ENCODE measurements around the gene HNRNPD.

Gene HNRNPD

DNA sequence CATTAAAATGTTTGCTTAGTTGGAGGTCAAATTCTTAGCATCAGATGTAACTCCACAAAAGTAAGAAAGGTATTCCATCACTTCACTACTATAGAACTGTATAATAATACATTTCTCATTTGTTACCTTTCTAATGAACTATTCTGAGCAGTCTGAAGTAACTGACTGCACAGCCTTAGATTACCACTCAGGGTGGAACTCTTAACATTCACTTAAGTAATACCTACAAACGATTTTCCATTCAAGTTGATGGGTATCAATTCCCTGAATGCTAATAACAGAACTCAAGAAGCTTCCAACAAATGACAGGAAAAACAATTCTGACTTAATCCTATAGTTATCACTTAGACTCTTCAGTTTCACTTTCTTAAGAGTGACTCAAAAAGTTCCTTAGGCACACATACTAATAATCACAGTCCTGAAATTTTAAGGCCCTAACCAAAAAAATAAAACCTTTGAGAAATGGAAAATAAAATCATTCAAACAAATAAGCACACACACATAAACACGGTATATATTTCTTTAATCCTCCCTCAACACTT is 20.9 kb downstream of the HNRNPD start:
- TF ChIP-seq POLR2AphosphoS5 (IDR thresholded peaks at IDR 0.05; ENCODE audit: low read depth, low read length) (no peak), FOXP2 (optimal IDR thresholded peaks at IDR 0.05; ENCODE audit: borderline replicate concordance, extremely low read depth, extremely low read length, insufficient read depth) (no peak), TAF1 (IDR thresholded peaks at IDR 0.05; ENCODE audit: borderline replicate concordance, insufficient read depth, low read length) (no peak), SIN3A (IDR thresholded peaks at IDR 0.05; ENCODE audit: borderline replicate concordance, insufficient read depth, low read length) (no peak)
- TF ChIP-seq, protein P1, sequence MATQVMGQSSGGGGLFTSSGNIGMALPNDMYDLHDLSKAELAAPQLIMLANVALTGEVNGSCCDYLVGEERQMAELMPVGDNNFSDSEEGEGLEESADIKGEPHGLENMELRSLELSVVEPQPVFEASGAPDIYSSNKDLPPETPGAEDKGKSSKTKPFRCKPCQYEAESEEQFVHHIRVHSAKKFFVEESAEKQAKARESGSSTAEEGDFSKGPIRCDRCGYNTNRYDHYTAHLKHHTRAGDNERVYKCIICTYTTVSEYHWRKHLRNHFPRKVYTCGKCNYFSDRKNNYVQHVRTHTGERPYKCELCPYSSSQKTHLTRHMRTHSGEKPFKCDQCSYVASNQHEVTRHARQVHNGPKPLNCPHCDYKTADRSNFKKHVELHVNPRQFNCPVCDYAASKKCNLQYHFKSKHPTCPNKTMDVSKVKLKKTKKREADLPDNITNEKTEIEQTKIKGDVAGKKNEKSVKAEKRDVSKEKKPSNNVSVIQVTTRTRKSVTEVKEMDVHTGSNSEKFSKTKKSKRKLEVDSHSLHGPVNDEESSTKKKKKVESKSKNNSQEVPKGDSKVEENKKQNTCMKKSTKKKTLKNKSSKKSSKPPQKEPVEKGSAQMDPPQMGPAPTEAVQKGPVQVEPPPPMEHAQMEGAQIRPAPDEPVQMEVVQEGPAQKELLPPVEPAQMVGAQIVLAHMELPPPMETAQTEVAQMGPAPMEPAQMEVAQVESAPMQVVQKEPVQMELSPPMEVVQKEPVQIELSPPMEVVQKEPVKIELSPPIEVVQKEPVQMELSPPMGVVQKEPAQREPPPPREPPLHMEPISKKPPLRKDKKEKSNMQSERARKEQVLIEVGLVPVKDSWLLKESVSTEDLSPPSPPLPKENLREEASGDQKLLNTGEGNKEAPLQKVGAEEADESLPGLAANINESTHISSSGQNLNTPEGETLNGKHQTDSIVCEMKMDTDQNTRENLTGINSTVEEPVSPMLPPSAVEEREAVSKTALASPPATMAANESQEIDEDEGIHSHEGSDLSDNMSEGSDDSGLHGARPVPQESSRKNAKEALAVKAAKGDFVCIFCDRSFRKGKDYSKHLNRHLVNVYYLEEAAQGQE (IDR thresholded peaks at IDR 0.05; ENCODE audit: insufficient read depth in 1 of 2, low read depth in 2 of 2, low read length in 2 of 2), result no peak

DNA sequence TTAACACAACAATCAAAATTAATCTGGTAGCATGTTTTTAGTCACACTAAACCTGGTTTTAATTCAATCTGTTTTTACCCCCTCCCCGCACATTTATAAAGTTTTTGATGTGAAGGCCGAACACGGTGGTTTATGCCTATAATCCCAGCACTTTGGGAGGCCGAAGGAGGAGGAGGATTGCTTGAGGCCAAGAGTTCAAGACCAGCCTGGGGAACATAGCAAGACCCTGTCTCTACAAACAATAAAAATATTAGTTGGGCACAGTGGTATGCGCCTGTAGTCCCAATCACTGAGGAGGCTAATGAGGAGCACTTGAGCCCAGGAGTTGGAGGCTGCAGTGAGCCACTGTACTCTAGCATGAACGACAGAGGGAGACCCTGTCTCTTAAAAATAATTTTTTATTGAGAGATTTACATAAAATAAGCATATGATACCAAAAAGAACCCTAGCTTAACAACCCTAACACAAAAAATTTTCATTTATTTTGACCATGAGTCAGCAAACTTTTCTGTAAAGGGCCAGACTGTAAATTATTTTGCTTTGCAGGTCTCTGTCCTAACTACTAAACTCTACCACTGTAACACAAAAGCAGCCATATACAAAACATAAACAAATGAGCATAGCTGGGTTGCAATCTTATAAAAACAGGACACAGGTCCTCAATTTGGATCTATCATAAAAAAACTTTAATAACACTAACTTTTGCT is 21.5 kb downstream of the HNRNPD start:
- TF ChIP-seq FOXP2 (optimal IDR thresholded peaks at IDR 0.05; ENCODE audit: borderline replicate concordance, extremely low read depth, extremely low read length, insufficient read depth) (no peak), POLR2AphosphoS5 (IDR thresholded peaks at IDR 0.05; ENCODE audit: low read depth, low read length) (peak; percentile 28; the same call in 1 of the 2 replicates)

DNA sequence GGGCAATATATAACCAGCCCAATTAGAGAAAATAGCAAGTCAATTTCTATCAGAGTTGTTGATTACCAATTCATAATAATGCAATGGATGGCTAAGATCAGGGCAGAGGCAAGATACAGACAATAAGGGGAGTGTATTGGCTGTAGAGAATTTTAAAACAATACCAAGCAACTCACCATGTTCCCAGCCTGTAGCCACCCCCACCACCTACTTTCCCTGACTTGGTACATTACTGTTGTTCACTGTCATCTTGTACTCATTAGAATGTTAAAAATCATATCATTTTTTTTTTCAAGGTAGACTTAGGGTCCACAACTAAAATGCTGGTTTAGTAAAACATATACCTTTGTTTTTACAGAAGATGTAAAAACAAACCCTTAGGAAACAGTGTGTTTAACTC is 27.7 kb downstream of the HNRNPD start:
- TF ChIP-seq POLR2AphosphoS5 (IDR thresholded peaks at IDR 0.05; ENCODE audit: low read depth, low read length), result no peak
- TF ChIP-seq SIN3A (IDR thresholded peaks at IDR 0.05; ENCODE audit: borderline replicate concordance, insufficient read depth, low read length), result no peak
- TF ChIP-seq TAF1 (IDR thresholded peaks at IDR 0.05; ENCODE audit: borderline replicate concordance, insufficient read depth, low read length), result no peak
- TF ChIP-seq FOXP2 (optimal IDR thresholded peaks at IDR 0.05; ENCODE audit: borderline replicate concordance, extremely low read depth, extremely low read length, insufficient read depth), result no peak

DNA sequence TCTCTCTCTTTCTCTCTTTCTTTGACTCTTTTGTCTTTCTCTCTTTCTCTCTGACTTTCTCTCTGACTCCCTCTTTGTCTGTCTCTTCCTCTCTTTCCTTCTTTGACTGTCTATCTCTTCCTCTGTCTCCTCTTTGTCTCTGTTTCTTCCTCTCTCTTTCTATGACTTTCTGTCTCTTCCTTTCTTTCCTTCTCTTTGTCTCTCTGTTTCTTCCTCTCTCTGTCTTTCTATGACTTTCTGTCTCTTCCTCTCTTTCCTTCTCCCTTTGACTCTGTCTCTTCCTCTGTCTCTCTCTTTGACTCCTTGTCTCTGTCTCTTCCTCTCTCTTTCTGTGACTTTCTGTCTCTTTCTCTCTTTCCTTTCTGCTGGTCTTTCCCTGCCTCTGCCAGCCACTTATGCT is 38.7 kb downstream of the HNRNPD start:
- no peak for TF ChIP-seq SIN3A (IDR thresholded peaks at IDR 0.05; ENCODE audit: borderline replicate concordance, insufficient read depth, low read length)
- TF ChIP-seq FOXP2 (optimal IDR thresholded peaks at IDR 0.05; ENCODE audit: borderline replicate concordance, extremely low read depth, extremely low read length, insufficient read depth), result no peak
- TF ChIP-seq, protein P1 (IDR thresholded peaks at IDR 0.05; ENCODE audit: insufficient read depth in 1 of 2, low read depth in 2 of 2, low read length in 2 of 2), result no peak
- no peak for TF ChIP-seq TAF1 (IDR thresholded peaks at IDR 0.05; ENCODE audit: borderline replicate concordance, insufficient read depth, low read length)
- no peak for TF ChIP-seq POLR2AphosphoS5 (IDR thresholded peaks at IDR 0.05; ENCODE audit: low read depth, low read length)

DNA sequence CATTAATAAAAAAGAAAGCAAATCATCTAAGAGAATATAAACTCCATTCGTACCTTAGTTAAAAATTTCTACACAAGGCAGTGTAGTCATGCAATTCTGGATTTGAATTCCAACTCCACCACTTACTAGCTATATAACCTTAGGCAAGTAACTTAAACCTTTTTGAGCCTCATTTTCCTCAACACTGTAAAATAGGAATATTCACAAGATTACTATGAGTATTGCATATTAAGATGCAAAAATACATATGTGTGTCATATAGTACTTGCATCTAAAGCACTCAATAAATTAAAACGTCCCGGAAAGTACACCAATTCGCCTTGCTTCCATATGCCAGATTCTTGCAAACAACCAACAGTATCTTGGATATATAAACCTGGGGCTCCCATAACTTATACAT is 42.0 kb downstream of the HNRNPD start:
- no peak for TF ChIP-seq FOXP2 (optimal IDR thresholded peaks at IDR 0.05; ENCODE audit: borderline replicate concordance, extremely low read depth, extremely low read length, insufficient read depth)
- TF ChIP-seq, protein P1 (IDR thresholded peaks at IDR 0.05; ENCODE audit: insufficient read depth in 1 of 2, low read depth in 2 of 2, low read length in 2 of 2), result no peak
- TF ChIP-seq SIN3A (IDR thresholded peaks at IDR 0.05; ENCODE audit: borderline replicate concordance, insufficient read depth, low read length), result no peak

DNA sequence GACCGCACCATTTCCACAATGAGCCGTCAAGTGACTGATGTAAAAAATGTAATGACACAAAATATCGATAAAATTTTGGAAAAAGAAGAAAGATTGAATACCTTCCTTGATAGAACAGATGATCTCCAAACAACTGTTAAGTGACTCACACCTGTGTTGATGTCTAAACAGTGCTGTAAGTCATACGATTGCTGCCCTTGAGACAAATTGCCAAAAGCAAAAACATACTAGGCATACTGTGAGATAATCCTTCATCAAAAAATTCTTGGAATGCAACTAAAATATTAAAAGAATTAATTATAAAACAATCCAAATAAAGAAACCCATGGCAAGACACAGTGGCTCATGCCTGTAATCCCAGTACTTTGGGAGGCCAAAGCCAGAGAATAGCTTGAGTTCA is 53.4 kb downstream of the HNRNPD start:
- TF ChIP-seq SIN3A (IDR thresholded peaks at IDR 0.05; ENCODE audit: borderline replicate concordance, insufficient read depth, low read length) (no peak), POLR2AphosphoS5 (IDR thresholded peaks at IDR 0.05; ENCODE audit: low read depth, low read length) (no peak)

Data from PFSK-1 (cell line).